Measurements from ENCODE around the gene NFATC1.
"Not testable (repeated sequence)": the region's sequence is repeated elsewhere in the genome, so short reads cannot be mapped to it uniquely, and the experiment has no call there.

The NFATC1 gene

DNA sequence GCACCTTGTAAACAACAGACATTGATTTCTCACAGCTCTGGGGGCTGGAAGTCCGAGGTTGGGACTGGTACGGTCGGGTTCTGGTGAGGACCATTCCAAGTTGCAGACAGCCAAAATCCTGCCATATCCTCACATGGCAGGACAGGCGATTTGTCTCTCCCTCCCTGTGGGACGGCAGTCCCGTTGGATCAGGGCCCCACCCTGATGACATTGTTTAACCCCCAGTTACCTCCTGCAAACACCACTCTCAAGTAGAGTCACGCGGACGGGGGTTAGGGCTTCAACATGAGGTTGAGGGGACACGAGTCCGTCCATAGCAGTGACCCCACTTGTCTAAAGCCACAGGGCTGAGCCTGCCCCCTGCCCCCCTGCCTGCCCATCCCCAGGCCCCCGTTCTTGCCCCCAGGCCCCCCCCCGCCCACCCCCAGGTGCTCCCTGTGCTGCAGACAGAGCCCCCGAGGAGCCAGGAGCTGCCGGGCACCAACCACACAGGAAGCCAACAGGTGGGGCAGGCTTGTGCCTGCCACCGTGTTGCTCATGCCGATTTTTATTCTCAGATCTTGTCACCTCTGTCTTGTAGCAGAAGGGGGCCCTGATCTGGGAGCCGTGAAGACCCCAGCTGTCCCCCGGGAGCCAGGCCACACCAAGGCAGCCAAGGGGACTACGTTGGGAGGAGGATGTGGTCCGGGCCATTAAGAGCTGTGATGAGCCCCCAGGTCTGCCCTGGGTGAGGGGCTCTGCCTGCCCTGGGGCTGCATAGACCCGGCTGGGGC, 82.2 kb downstream of the NFATC1 start:
- no peak for DNase-seq (ENCODE audit: low read depth)

DNA sequence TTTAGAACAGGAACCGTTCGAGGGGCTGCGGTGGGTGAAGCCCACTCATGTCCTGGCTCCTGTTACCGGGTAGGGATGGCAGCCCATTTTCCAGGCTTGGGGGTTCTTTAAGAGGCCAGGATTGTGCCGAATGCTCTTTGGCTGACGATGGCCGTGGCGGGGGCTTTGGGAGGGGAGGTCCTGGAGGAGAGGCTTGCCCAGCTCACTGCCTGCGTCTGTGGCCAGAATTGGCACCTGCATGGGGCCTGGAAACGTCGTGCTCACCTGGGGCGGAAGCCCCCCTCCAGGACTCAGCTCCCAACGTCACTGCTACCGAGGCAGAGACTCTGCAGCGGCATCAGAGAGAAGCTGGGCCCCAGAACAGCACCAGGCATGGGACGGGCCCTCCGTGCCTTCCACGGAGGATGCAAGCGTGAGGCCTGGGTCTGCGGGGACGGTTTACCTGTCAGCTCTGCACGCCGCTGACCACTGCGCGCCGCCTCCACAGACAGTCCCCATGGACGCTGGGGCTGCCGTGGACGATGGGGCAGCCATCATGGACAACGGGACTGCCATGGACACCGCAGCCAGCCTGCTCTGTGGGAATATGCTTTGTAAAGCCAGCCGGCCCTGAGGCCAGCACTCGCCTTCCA, 82.9 kb downstream of the NFATC1 start:
- no peak for DNase-seq (ENCODE audit: low read depth)

DNA sequence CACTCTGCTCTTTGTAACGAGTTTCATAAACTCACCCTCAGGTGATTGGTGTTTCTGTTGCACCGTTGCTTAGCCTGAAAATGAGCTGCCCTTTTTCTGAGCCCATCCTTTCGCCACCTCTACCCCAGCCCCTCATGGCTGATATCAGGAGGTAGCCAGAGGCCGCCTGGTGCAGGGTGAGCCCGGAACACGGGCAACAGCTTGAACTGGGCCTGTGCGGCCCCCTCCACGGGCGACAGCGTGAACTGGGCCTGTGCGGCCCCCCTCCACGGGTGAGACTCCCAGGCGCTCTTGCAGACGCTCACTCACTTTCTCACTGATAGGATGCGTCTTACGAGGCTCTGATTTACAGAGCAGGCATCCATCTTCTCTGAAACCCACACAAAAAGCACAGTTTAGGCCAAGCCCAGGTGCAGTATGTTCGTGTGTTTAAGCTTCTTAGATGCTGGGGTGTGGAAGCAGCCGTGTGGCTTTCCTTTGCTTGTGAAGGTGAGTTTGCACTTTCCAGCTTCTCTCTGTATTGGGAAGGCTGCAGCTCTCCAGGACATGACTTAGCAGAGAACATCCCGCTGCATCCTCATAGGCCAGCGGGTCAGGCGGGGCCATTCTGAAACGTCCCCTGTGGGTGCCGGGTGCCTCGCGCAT, 83.5 kb downstream of the NFATC1 start:
- DNase-seq (ENCODE audit: low read depth): no peak

DNA sequence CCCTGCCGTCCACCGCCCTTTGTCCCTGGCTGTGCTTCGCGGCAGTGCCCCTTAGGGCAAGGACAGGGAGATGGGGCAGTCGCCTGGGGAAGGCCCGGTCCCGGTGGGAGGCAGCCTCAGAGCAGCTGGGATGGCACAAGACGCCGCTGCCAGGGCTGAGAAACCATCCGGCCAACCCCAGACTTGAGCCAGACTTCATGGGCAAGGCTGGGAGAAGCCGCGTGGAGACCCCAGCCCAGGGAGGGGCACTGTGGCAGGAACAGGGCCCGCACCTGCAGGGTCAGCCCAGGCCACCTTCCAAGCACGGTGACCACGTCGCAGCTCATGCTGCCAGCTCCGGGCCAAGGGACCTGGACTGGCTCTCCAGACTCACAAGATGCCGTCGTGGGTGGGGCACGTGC, 84.0 kb downstream of the NFATC1 start:
- DNase-seq (ENCODE audit: low read depth): no peak

DNA sequence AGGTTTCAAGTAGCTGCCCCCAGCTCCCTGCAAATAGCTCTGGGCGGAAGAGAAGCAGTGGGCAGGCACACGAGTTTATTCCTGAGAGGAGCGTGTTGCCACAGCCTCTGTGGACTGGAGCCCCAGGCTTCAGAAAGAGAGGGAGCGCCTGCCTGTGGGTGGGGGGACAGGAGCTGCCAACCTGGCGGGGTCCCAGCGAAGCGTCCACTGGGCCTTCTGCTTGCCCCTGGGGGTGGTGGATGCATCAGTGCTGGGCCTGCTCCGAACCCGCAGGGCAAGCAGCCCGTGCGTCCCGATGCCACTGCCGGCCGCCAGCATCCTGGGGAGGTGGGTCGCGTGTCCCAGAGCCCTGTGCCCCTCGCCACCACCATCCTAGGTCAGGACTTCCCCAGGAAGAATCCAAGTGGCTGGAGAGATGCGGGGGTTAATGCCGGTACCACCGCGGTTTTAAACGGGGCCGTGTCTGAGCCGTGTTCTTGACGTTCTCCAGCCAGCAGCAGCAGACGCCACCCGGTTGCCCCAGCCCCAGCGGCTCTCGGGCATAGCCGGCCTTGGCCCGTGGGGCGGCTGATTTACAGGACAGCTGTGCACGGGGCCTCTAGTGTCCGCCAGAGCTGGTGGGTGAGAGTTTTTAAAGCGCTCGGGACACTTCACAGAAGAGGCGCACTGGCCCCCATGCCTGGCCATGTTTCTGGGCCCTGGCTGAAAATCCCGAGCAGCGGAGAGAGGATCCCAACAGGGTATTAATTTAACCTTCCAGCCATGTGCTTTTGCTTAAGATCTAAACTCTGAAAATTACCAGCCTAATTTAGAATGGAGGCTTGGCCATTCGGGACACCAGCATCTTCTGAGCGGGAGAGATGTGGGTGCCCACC, 84.7 kb downstream of the NFATC1 start:
- no peak for DNase-seq (ENCODE audit: low read depth)

DNA sequence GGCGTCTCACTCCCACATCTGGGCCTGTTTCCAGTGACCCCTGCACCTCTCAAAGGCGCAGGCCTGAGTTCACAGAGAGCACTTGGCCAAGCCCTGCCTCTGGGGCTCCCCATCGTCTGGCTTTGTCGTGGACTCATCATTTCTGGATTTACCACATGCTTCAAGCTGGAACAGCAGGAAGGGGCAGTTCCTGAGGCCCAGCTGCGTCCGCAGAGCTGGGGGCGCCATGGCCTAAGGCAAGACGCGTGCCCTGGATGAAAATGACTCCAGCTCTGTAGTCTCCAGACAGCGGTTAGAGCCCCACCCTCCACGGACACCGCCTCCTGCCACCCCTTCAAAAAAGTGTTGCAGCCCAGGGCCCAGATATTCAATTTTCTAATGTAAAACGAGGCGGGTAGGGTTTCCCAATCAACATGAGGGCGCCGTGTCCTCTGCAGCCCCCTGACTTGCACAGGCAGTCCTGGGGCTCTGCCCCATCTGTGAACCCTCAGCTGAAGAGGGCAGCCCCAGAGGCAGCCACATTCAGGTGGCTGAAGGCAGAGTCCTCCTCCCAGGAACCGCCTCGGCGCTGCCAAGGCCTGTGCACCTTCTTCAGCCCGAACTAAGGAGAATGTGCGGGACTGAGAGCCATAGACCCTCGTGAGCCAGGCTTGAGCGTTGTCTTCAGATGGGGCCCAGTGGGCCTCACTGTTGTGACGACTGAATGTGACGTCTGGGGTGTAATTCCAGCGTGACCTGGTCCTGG, 85.5 kb downstream of the NFATC1 start:
- no peak for DNase-seq (ENCODE audit: low read depth)

DNA sequence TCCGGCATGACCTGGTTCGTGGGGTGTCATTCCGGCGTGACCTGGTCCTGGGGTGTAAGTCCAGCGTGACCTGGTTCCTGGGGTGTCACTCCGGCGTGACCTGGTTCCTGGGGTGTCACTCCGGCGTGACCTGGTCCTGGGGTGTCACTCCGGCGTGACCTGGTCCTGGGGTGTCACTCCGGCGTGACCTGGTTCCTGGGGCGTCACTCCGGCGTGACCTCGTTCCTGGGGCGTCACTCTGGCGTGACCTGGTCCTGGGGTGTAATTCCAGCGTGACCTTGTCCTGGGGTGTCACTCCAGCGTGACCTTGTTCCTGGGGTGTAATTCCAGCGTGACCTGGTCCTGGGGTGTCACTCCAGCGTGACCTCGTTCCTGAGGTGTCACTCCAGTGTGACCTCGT, 87.7 kb downstream of the NFATC1 start:
- DNase-seq (ENCODE audit: low read depth): not testable (repeated sequence)

DNA sequence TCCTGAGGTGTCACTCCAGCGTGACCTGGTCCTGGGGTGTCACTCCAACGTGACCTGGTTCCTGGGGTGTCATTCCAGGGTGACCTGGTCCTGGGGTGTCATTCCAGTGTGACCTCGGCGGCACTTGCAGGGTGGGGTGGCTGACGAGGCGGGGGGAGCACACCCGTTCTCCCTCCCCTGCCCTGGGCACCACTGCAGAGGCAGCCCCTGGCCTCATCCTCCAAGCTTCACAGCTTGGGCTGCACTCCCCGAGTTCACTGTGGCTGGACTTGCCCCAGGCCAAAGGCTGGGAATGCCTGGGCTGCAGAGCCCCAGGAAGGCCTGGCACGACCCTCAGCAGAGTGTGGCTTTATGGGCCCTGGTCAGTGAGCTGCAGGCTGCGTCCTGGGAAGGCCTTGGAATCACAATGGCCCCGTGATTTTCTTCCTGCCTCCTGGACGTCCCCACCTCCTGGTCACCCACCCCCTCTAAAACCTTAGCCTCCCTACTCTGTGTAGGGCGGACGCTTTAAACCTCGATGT, 88.3 kb downstream of the NFATC1 start:
- DNase-seq (ENCODE audit: low read depth): no peak

DNA sequence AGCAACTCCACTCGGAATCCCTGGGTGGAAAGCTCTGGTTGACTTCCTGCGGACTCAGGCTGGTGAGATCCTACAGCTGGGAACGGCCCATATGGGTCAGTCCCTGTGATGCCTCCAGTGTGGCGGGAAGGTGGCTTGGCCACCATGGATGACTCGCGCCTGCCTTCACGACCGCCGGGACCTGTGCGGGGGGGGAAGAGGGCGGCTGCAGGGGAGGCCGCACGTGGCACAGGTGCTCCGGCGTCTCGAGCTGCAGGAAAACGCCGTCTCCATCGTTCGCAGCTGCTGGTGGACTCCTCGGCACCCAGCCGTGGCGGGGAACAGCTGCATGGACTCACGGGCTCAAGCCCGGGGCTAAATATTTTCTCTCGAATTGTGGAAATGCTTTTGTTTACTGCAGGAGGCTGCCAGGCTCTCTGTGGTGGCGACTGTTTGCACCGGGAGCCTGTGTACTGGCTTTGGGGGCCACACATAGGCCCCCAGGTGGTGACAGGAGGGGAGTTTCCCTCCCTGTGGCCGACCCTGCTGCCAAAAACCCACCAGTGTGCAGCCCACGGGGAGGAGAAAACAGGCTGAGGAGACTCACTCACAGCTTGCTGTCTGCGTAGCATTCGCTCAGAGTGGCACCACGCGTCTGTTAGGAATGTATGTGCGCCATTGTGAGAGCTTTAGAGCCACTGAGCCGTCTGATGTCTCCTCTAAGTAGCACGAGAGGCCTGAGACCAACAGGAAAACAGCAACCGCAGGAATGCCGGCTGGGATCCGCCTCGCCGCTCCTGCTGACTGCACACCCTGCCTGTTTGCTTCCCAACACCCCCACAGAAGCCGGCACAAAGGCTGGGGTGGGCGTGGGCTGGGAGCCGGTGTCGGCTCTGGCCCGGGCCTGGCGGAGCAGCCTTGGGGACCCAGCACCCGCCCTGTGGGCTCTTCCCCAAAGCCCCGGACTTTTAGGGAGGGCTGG, 89.2 kb downstream of the NFATC1 start:
- DNase-seq (ENCODE audit: low read depth): peak; percentile 92

DNA sequence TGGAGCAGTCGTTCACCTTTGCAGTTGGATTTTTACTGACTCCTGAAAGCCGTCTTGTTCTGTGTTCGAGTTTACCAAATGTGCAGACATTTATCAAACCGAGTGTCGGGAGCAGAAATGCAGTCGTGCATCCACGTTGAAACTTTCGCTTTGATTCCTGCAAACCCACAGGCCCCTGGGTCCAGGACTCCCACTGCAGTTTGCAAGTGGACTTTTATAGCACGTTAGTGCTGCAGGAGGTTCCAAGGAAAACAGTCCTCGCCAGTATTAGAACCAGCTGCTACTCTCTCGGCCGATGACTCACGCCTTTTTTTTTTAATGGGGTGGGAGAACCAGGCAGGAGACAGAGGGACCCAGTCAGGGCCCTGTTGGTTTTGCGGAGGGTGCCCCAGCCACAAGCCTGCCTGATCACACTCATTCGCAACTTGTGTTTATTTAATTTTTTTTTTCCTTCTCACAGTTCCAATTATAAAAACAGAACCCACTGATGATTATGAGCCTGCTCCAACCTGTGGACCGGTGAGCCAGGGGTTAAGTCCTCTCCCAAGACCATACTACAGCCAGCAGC, 90.1 kb downstream of the NFATC1 start:
- DNase-seq (ENCODE audit: low read depth): peak; percentile 78

DNA sequence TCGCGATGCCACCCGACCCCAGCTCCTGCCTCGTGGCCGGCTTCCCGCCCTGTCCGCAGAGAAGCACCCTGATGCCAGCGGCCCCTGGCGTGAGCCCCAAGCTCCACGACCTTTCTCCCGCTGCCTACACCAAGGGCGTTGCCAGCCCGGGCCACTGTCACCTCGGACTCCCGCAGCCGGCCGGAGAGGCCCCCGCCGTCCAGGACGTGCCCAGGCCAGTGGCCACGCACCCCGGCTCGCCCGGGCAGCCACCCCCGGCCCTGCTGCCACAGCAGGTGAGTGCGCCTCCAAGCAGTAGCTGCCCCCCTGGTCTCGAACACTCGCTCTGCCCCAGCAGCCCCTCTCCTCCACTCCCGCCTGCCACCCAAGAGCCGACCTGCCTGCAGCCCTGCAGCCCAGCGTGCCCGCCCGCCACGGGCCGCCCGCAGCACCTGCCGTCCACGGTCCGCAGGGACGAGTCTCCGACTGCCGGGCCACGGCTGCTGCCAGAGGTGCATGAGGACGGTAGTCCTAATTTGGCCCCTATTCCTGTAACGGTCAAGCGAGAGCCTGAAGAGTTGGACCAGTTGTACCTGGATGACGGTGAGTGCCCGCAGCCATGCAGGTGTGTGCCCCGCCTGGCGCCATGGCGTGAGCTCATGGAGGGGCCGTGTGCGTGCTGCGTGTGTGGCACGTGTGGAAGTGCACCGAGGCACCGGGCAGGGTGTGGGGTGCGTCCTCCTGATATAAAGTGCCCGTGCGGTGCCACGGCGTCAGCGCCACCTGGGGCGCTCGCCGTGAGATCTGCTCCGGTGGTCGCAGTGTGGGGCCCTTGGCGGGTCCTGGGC, 90.8 kb downstream of the NFATC1 start:
- no peak for DNase-seq (ENCODE audit: low read depth)

DNA sequence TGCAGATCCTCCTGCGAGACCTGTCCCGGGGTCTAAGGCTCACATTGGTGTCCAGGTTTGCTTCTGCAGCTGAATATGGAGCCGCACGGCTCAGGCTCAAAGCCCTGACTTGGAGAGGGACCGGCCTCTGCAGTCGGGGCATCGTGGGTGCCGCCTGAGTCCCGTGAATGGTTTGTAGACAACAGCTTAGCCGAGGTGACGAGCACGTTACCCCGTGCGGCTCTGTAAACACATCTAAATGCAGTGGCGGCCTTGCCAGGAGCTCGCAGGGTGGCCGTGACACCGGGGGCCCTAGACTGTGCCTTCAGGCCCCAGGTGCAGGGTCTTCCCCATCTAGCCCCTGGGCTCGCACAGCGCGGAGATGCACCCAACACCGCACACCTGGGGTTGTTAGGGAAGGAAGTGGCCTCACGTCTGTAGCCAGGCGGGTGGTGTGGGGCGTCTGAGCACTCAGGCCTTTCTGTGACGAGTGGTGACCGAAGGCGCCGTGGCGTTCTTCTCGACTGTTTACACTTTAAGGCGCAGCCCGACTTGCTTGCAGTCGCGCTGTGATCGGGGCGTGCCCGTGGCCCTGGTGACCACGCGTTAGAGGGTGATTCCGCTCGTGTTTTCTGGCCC, 91.6 kb downstream of the NFATC1 start:
- no peak for DNase-seq (ENCODE audit: low read depth)

DNA sequence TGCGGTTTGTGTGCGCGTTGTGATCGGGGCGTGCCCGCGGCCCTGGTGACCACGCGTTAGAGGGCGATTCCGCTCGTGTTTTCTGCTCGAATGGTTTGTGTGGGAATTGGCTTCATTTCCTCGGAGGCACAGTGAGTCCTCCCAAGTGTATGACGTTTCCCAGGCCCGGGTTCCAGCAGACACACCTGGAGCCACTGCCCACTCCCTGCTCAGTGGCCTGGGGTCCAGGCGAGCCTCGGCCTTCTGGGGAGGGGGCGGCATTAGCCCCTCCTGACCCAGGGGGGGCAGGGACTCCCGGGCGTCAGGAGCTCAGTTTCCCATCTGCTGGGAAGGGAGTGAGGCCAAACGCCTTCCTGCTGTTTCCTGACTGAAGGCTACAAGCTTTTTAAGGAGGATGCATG, 92.1 kb downstream of the NFATC1 start:
- DNase-seq (ENCODE audit: low read depth): no peak

DNA sequence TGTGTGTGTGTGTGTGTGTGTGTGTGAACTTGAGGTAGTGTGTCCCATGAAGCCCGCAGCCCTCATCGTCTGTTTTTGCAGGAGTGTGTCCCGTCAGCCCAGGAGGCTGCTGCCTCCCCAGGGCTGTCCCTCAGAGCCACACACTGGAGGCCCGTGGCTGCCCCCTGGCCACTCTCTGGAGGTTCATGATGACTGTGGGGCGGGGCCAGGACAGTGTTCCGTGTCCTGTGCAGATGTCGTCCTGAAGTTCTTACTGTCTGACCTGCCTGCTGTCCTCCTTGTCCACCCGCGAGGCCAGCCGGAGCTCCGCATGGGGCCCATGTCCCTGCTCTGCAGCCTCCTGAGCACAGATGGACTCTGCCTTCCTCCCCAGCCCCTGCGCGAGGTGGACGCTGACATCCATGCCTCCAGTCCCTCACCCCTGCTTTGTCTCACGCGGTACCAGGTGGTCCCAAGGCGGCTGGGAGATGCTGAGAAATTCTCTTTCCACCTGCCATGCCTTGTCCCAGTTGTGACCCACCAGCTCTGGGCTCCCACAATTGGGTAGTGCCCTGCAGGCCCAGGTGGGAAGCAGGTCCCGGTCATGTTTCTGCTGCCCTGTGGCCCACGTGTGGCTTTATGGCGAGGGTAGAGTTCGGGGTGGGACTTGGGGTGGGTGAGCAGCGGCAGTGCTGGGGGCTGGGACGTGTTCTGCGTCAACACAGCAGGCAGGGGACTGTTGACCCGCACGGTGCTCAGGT, 92.8 kb downstream of the NFATC1 start:
- DNase-seq (ENCODE audit: low read depth): no peak

DNA sequence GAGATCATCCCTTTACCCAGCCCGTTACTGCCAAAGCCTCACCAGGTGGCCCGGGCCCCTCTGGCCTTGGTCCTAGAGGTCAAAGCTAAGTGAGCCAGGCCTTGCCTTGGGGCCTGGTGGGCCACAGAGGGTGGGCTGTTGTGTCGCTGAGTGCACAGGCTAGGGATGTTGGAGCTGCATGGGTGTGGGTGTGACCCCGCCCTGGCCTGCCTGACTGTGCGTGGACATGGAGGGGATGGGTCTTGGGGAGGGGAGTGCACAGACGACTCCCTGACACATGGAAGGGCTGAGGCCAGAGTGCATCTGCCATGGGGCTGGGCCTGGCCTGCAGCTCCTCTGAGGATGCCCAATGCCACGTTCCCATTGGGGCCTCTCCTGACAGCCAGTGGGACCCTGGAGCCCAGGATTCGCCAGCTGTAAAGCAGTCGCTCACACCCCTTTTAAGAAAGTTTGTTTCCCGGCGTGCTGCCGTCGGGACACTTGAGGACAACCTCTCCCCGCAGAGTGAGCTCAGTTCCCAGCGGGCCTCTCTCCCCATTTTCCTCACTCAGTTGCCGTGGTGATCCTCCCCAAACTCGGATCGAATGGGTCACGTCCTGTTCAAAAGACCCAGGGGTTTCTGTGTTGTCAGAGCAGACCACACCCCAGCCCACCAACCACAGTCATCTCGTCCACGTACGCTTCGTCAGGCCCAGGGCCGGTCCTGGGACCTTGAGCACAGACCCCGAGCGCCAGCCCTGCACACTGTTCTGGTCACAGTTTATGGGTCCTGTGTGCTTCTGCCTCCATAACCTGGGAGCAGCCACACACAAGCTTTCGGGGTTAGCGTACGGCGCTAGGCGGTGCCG, 93.5 kb downstream of the NFATC1 start:
- no peak for DNase-seq (ENCODE audit: low read depth)

DNA sequence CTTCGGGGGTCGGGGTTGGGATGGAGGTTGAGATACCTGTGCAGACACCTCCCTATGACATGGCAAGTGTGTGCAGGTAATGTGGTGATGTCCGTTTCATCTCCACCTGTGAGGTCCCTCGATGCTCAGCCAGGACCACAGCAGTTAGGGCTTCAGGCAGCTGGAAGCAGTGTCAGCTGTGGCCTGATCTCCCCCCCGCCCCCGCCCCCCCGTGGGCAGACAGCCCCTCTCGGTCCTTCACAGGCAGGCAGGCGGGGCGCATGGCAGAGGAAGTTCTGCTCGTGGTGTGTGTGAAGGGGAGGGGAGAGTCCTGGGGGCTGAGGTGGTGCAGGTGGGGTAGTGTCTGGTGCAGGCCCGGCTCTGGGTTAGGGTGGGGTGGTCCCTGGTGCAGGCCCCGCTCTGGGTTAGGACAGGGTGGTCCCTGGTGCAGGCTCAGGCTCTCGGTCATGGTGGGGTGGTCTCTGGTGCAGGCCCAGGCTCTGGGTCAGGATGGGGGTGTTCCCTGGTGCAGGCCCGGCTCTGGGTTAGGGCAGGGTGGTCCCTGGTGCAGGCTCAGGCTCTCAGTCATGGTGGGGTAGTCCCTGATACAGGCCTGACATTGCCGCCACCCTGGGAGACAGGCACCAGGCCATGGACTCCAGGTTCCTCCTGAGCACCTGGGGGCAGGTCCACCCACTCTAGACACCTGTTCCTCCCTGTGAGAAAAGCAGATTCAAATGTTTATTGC, 94.3 kb downstream of the NFATC1 start:
- no peak for DNase-seq (ENCODE audit: low read depth)
